Fibroblast of mammary gland (primary cell): Measurements from ENCODE around the gene OR2T3.
"Not testable (repeated sequence)": the region's sequence is repeated elsewhere in the genome, so short reads cannot be mapped to it uniquely, and the experiment has no call there.

Experiments
- DNase-seq: peaks from one replicate; pipeline ENCODE4 v3.0.0-alpha.2; 2010; ENCODE audit warnings: low read depth
- H3K4me3 ChIP-seq: 2 replicates; pipeline ENCODE4 v1.5.1; 2011; ENCODE audit warnings: low read depth, mild to moderate bottlenecking, low read length, moderate library complexity; ENCODE audit not compliant: control insufficient read depth
- CTCF ChIP-seq: conservative IDR thresholded peaks from 2 replicates; pipeline ENCODE4 v1.5.1; 2011; ENCODE audit warnings: low read depth, low read length, inconsistent platforms; ENCODE audit not compliant: control insufficient read depth, insufficient read depth

Gene OR2T3

GRCh38 chr1:248456635-248457034 lies 16.5 kb upstream of the OR2T3 start:
- H3K4me3 ChIP-seq, DNase-seq: not testable (repeated sequence)

- H3K4me3 ChIP-seq, DNase-seq: not testable (repeated sequence)
Measured at GRCh38 chr1:248459117-248459516, 14.0 kb upstream of the OR2T3 start.

- no peak for TF ChIP-seq CTCF
Measured at GRCh38 chr1:248471154-248471553, 2.0 kb upstream of the OR2T3 start.

GRCh38 chr1:248472111-248472510 lies 1.0 kb upstream of the OR2T3 start:
- H3K4me3 ChIP-seq, DNase-seq: not testable (repeated sequence)

More at GRCh38 chr1:248471154-248471553, 2.0 kb upstream of the OR2T3 start:
- no peak overlapping the region for H3K4me3 ChIP-seq
- DNase-seq = no peak

GRCh38 chr1:248475660-248476059 lies 2.5 kb downstream of the OR2T3 start:
- not testable (repeated sequence) for H3K4me3 ChIP-seq, DNase-seq

GRCh38 chr1:248481686-248482579 lies 8.8 kb downstream of the OR2T3 start:
- DNase-seq, H3K4me3 ChIP-seq: not testable (repeated sequence)

GRCh38 chr1:248488289-248488688 lies 15.1 kb downstream of the OR2T3 start, which contains the start of gene OR2T5:
Gene OR2T5, plus strand, starts transcription at chr1:248488589. Its CDS starts 0 bp downstream, at chr1:248488589.
- DNase-seq = not testable (repeated sequence)

GRCh38 chr1:248496661-248497060 lies 23.5 kb downstream of the OR2T3 start:
- DNase-seq, H3K4me3 ChIP-seq: not testable (repeated sequence)

More at GRCh38 chr1:248488289-248488688, 15.1 kb downstream of the OR2T3 start, which contains the start of gene OR2T5:
- not testable (repeated sequence) for H3K4me3 ChIP-seq

- not testable (repeated sequence) for DNase-seq, H3K4me3 ChIP-seq
Measured at GRCh38 chr1:248500305-248501035, 27.3 kb downstream of the OR2T3 start.

GRCh38 chr1:248507773-248508172 lies 34.6 kb downstream of the OR2T3 start, which contains the start of gene OR2G6:
Gene OR2G6, plus strand, starts transcription at chr1:248508073. Its CDS starts 13,574 bp downstream, at chr1:248521647.
- not testable (repeated sequence) for DNase-seq, H3K4me3 ChIP-seq

- H3K4me3 ChIP-seq, DNase-seq: not testable (repeated sequence)
Measured at GRCh38 chr1:248510217-248510616, 37.1 kb downstream of the OR2T3 start.

GRCh38 chr1:248521856-248522255 lies 48.7 kb downstream of the OR2T3 start:
- H3K4me3 ChIP-seq = no peak overlapping the region
- DNase-seq = no peak
- TF ChIP-seq CTCF = no peak
